Naive thymus-derived CD4-positive, alpha-beta T cell (primary cell): ENCODE results near the gene TOX2. TPM values are rescaled to one million over a fixed set of nuclear protein-coding genes. Genes with fewer than 3 reads are reported as not detected.

Experiments used
- ATAC-seq: fragments of 150-1000 bp; cut with Tn5 transposase; 2 replicates; pipeline ENCODE4 v1.10.0; 2021; ENCODE audit warnings: mild to moderate bottlenecking, moderate library complexity
- CTCF ChIA-PET: fragments of 350-600 bp; sonication (Branson Sonifier 250); formaldehyde crosslinking; loops from one replicate; lab custom pipeline; 2021; ENCODE audit warnings: antibody characterized with exemption; lab: Charles Lee
- POLR2A ChIA-PET: fragments of 350-600 bp; sonication (Branson Sonifier 250); formaldehyde crosslinking; loops from one replicate; lab custom pipeline; 2021; ENCODE audit warnings: antibody characterized with exemption, inconsistent platforms; lab: Charles Lee
- DNase-seq, 9 donors: peaks; one replicate each; pipeline versions ENCODE4 v3.0.0 to v3.0.0-alpha.2; 2020 to 2022; ENCODE audit warnings: mixed read lengths in 1 of 9
- H3K27ac ChIP-seq: one replicate; pipeline ENCODE4 v1.7.0; 2013; ENCODE audit warnings: mild to moderate bottlenecking, low read depth, low read length, moderate library complexity
- H3K27me3 ChIP-seq, 2 donors: one replicate each; pipeline ENCODE4 v1.7.0; 2013; ENCODE audit warnings: low read length in 2 of 2, mild to moderate bottlenecking in 2 of 2, moderate library complexity in 2 of 2; ENCODE audit not compliant: control insufficient read depth in 2 of 2, insufficient read depth in 2 of 2
- H3K36me3 ChIP-seq, 3 experiments: 1 replicate in 2 of 3; 2 replicates in 1 of 3; pipeline ENCODE4 v1.7.0; 2013; ENCODE audit warnings: low read length in 3 of 3, mild to moderate bottlenecking in 3 of 3, moderate library complexity in 1 of 3; ENCODE audit not compliant: insufficient read depth in 3 of 3, control insufficient read depth in 2 of 3
- H3K4me1 ChIP-seq, 2 donors: one replicate each; pipeline ENCODE4 v1.7.0; 2013; ENCODE audit warnings: low read length in 2 of 2, mild to moderate bottlenecking in 2 of 2, moderate library complexity in 1 of 2; ENCODE audit not compliant: control insufficient read depth in 2 of 2, insufficient read depth in 2 of 2
- H3K4me3 ChIP-seq: 2 replicates; pipeline ENCODE4 v1.7.0; 2013; ENCODE audit warnings: mild to moderate bottlenecking, low read length
- H3K9me3 ChIP-seq, 3 experiments: 1 replicate in 2 of 3; 2 replicates in 1 of 3; pipeline ENCODE4 v1.7.0; 2013; ENCODE audit warnings: low read length in 3 of 3; ENCODE audit not compliant: control insufficient read depth in 2 of 3
- H3K27ac Mint-ChIP-seq, 9 donors: one replicate each; pipeline ENCODE4 v1.8.0; 2020 to 2022; ENCODE audit warnings: mixed read lengths in 9 of 9, mild to moderate bottlenecking in 8 of 9, moderate library complexity in 5 of 9, inconsistent platforms in 2 of 9
- H3K27me3 Mint-ChIP-seq, 5 donors: one replicate each; pipeline ENCODE4 v1.8.0; 2021 to 2022; ENCODE audit warnings: mixed read lengths in 5 of 5, mild to moderate bottlenecking in 1 of 5
- H3K36me3 Mint-ChIP-seq, 5 donors: one replicate each; pipeline ENCODE4 v1.8.0; 2020 to 2022; ENCODE audit warnings: mixed read lengths in 5 of 5, mild to moderate bottlenecking in 3 of 5, inconsistent platforms in 1 of 5
- H3K4me1 Mint-ChIP-seq, 7 donors: one replicate each; pipeline ENCODE4 v1.8.0; 2020 to 2022; ENCODE audit warnings: mixed read lengths in 7 of 7, mild to moderate bottlenecking in 3 of 7, inconsistent platforms in 1 of 7
- H3K4me3 Mint-ChIP-seq, 10 donors: one replicate each; pipeline ENCODE4 v1.8.0; 2020 to 2022; ENCODE audit warnings: mild to moderate bottlenecking in 10 of 10, mixed read lengths in 10 of 10, moderate library complexity in 6 of 10, inconsistent platforms in 2 of 10
- H3K9me3 Mint-ChIP-seq, 11 donors: one replicate each; pipeline ENCODE4 v1.8.0; 2020 to 2022; ENCODE audit warnings: mixed read lengths in 11 of 11, mild to moderate bottlenecking in 4 of 11, inconsistent platforms in 1 of 11, moderate library complexity in 1 of 11
- intact Hi-C, 2 donors: fragments of 100-400 bp; cut with micrococcal nuclease; formaldehyde crosslinking; loops; one replicate each; pipeline ENCODE4 v1.15.1; 2023
- polyA plus RNA-seq, 2 donors: library from polyadenylated mRNA; unstranded; fragments of 300-500 nt; fragmentation: Illumina TruSeq; gene quantifications; one replicate each; pipeline ENCODE4 v1.2.3, GENCODE V29; 2021
- total RNA-seq, 6 experiments: library from RNA in 5 of 6; stranded (reverse) in 5 of 6; gene quantifications; 1 replicate in 5 of 6; 2 replicates in 1 of 6; pipeline ENCODE4 v1.2.3 and lab custom pipeline; 2021 to 2026

Gene TOX2
- total and polyA plus RNA-seq, 7 experiments from 2014 or later, result 0.22 to 7.1 (median 1.5) TPM

DNA sequence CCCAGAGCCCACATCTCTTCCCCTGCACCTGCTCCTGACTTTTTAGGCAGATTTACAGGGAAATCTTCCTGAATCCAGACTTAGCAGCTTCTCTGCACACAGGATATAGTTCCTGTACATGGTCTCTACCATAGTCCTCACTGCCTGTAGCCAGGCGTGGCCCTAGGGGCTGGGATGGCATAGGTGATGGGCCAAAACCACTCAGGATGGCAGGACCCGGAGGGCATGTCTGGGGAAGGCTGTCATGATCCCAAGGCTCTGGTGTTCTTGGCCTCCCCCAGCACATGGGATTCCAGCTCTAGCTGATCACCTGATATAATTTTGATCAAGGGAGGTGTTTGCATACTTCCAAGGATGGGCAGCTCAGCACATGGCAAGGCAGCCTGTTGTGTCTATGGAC is 58.0 kb downstream of the TOX2 start:
- Mint-ChIP-seq H3K4me1 (peaks cover 8 to 28% (median 12%) of the 10 kb centered on the region in 7 donors), H3K4me3 (no peak overlapping the region), H3K36me3 (peaks cover 0 to 12% (median 0%) of the 10 kb centered on the region in 5 donors), H3K9me3 (peaks cover 0 to 3% (median 0%) of the 10 kb centered on the region in 11 donors), H3K27ac (no peak overlapping the region), H3K27me3 (peaks cover 0 to 11% (median 0%) of the 10 kb centered on the region in 5 donors)
- DNase-seq, result no peak
- Histone ChIP-seq H3K4me1 (peaks cover 0 to 10% of the 10 kb centered on the region in 2 donors), H3K4me3 (no peak overlapping the region), H3K9me3 (no peaks in the 10 kb centered on the region), H3K36me3 (no peaks in the 10 kb centered on the region), H3K27me3 (no peaks in the 10 kb centered on the region), H3K27ac (no peak overlapping the region)
- POLR2A ChIA-PET, result no interaction called here
- no peak for ATAC-seq
- intact Hi-C loops, result no loop called here
- CTCF ChIA-PET, result interaction anchor here (0.6 to 1.4 kb wide), 2 partner anchors 9 to 291 kb away, joined by 3 to 4 read pairs; no protein-coding TSS in a partner anchor

DNA sequence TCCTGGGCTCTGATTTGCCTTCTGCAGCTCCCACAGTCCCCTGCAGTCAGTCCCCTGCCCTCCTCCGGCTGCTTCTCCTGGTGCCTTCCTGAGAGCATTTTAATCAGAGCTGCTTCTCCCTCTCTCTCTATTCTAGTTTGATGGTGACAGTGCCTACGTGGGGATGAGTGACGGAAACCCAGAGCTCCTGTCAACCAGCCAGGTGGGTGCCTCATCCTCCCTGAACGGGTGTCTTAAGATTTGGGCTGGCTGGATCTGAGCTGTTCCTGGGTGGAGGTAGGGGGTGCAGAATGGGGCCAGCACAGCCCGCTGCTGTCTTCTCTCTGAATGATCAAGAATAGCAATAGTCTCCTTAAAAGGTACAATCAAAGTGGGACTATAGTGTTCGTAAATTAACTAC is 58.6 kb downstream of the TOX2 start:
- CTCF ChIA-PET, result interaction anchor here (1.4 kb wide), 1 partner anchor 9 kb away, joined by 4 read pairs; no protein-coding TSS in a partner anchor
- Mint-ChIP-seq H3K36me3 (peaks cover 0 to 12% (median 0%) of the 10 kb centered on the region in 5 donors), H3K4me1 (peaks cover 8 to 28% (median 12%) of the 10 kb centered on the region in 7 donors), H3K9me3 (peaks cover 0 to 3% (median 0%) of the 10 kb centered on the region in 11 donors), H3K27ac (peak overlapping the region in 1 of 9 donors; percentile 51), H3K4me3 (peak overlapping the region in 1 of 10 donors; percentile 8), H3K27me3 (peaks cover 0 to 11% (median 0%) of the 10 kb centered on the region in 5 donors)
- H3K9me3 ChIP-seq, result no peaks in the 10 kb centered on the region
- no peak overlapping the region for H3K4me3 ChIP-seq
- intact Hi-C loops, result no loop called here
- DNase-seq (no peak), ATAC-seq (no peak)
- H3K4me1 ChIP-seq, result peaks cover 0 to 10% of the 10 kb centered on the region in 2 donors
- H3K27me3 ChIP-seq, result no peaks in the 10 kb centered on the region
- H3K27ac ChIP-seq, result no peak overlapping the region
- no peaks in the 10 kb centered on the region for H3K36me3 ChIP-seq
- POLR2A ChIA-PET, result interaction anchor here (0.7 kb wide), 1 partner anchor 9 kb away, joined by 3 read pairs; no protein-coding TSS in a partner anchor

DNA sequence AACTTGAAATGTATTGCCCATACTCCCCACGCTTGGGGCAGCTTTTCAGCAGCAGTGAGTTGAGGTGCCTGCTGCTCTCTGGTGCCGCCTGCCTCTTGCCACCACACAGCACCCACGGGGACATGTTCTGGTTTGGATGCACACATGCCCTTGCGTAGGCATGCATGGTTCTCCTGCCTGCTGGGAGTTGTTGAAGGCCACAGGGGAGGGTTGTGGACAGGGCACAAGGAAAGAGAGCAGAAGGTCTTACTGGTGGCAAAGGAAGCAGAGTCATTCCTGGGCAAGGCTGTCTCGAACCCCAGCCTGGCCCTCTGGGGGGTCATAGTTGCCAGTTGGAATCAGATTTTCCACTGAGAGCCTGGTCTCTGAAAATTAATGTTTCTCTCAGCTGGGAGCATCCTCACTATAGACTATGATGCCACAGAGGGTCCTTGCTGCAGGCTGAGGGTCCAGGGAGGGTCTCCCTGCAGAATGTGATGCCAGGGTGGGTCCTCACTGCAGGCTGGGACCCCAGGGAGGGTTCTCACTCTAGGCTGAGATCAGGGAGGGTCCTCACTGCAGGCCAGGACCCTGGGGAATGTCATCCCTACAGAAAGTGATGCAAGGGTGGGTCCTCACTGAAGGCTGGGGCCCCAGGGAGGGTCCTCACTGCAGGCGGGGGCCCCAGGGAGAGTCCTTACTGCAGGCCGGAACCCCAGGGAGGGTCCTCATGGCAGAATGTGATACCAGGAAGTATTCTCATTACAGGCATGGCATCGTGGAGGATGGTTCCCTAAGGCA is 59.2 kb downstream of the TOX2 start:
- CTCF ChIA-PET, result interaction anchor here (1.4 kb wide), 1 partner anchor 10 kb away, joined by 4 read pairs; no protein-coding TSS in a partner anchor
- H3K27ac Mint-ChIP-seq, result no peak overlapping the region
- no peak for ATAC-seq

DNA sequence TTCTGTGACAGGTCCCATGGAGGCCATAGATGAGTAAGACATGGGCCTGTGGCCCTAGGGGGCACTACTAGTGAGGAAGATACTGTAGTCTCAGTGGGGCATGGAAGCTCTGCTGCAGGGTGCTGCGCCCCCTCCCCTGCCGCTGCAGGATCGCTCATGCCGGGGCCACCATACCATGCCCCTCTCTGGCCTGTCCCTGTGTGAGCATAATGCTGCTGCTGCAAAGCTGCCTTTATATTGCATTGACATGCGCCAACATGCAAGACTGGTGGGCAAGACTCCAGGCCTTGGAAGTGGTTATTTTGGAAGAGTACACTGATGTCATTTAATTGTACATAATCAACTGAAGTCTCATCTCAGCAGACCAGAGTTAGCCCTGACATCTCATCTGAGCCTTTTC is 60.0 kb downstream of the TOX2 start:
- Mint-ChIP-seq H3K36me3 (peaks cover 0 to 19% (median 0%) of the 10 kb centered on the region in 5 donors), H3K27ac (no peak overlapping the region), H3K4me3 (no peak overlapping the region), H3K9me3 (peaks cover 0 to 6% (median 0%) of the 10 kb centered on the region in 11 donors), H3K27me3 (peaks cover 0 to 14% (median 8%) of the 10 kb centered on the region in 5 donors), H3K4me1 (peaks cover 0 to 18% (median 10%) of the 10 kb centered on the region in 7 donors)
- DNase-seq (no peak), ATAC-seq (no peak)
- Histone ChIP-seq H3K4me3 (no peak overlapping the region), H3K27ac (no peak overlapping the region), H3K36me3 (no peaks in the 10 kb centered on the region), H3K9me3 (no peaks in the 10 kb centered on the region), H3K4me1 (no peaks in the 10 kb centered on the region), H3K27me3 (no peaks in the 10 kb centered on the region)
- intact Hi-C loops, result no loop called here
- ChIA-PET CTCF (no interaction called here), POLR2A (no interaction called here)

More for the DNA sequence above, 59.2 kb downstream of the TOX2 start:
- intact Hi-C loops, result no loop called here
- Mint-ChIP-seq H3K4me1 (peaks cover 5 to 24% (median 12%) of the 10 kb centered on the region in 7 donors), H3K9me3 (peaks cover 0 to 5% (median 0%) of the 10 kb centered on the region in 11 donors), H3K4me3 (no peak overlapping the region), H3K36me3 (peaks cover 0 to 15% (median 0%) of the 10 kb centered on the region in 5 donors), H3K27me3 (peaks cover 0 to 14% (median 4%) of the 10 kb centered on the region in 5 donors)
- Histone ChIP-seq H3K27ac (no peak overlapping the region), H3K4me1 (peaks cover 0 to 7% of the 10 kb centered on the region in 2 donors), H3K4me3 (no peak overlapping the region), H3K9me3 (no peaks in the 10 kb centered on the region), H3K36me3 (no peaks in the 10 kb centered on the region), H3K27me3 (no peaks in the 10 kb centered on the region)
- DNase-seq, result no peak
- POLR2A ChIA-PET, result interaction anchor here (0.7 kb wide), 1 partner anchor 9 kb away, joined by 3 read pairs; no protein-coding TSS in a partner anchor

DNA sequence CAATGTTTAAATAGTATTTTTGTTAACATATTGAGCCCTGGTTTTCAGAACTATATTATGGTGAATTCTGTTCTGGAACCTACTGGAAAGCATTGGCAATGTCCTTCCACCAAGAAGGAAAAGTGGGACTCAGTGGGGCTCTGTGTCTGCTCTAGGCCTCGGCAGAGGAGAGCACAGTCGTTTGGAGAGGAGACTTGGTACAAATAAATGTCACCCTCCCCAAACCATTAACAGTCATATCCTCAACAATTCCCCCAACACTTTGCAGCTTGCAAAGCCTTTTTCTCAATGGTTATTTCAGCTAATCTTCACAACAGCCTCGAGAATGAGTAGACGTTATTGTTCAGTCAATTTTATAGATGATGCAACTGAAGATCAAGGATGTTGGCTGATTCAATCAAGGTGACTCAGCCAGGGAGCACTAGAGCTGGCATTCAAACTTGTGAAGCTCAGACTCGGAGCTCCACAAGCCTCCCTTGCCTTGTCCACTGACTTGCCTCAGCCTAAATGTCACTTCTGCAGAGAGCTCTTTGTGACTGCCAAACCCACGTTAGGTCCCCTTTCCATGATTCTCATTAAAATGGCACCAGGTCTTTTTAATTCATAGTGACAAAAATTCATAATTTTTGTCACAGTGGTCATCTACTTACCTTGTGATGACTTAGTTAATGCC is 60.6 kb downstream of the TOX2 start:
- Histone ChIP-seq H3K4me1 (no peaks in the 10 kb centered on the region), H3K27me3 (no peaks in the 10 kb centered on the region), H3K4me3 (no peak overlapping the region), H3K27ac (no peak overlapping the region), H3K36me3 (no peaks in the 10 kb centered on the region), H3K9me3 (no peaks in the 10 kb centered on the region)
- CTCF ChIA-PET, result no interaction called here
- Mint-ChIP-seq H3K9me3 (peaks cover 0 to 6% (median 0%) of the 10 kb centered on the region in 11 donors), H3K27ac (peak overlapping the region in 1 of 9 donors; percentile 31), H3K36me3 (peaks cover 0 to 22% (median 0%) of the 10 kb centered on the region in 5 donors), H3K4me1 (peaks cover 0 to 13% (median 10%) of the 10 kb centered on the region in 7 donors), H3K27me3 (peaks cover 0 to 18% (median 8%) of the 10 kb centered on the region in 5 donors), H3K4me3 (no peak overlapping the region)
- POLR2A ChIA-PET, result interaction anchor here (1.3 kb wide), 1 partner anchor 20 kb away, joined by 4 read pairs; no protein-coding TSS in a partner anchor
- ATAC-seq, result no peak
- intact Hi-C loops, result no loop called here
- DNase-seq, result no peak

DNA sequence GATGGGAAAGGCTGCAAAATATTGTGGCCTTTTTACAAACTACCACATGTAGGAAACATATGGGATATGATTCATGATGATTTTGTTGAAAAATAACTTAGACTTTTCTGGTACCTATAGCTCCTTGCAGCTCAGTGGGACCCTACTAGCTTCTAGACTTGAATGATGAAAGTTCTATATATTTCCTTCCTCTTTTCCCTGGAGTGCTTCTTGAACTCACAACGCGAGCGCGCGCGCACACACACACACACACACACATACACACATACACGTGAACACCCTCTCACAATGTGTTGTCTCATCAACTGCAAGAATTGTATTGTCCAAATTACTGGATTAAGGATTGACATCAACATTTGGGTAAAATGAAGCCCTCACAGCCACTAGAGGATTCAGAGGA is 61.9 kb downstream of the TOX2 start:
- POLR2A ChIA-PET, result no interaction called here
- ATAC-seq, result no peak

More for the DNA sequence above, 61.9 kb downstream of the TOX2 start:
- intact Hi-C loops, result no loop called here
- CTCF ChIA-PET, result no interaction called here
- no peak overlapping the region for H3K4me3 Mint-ChIP-seq
- Histone ChIP-seq H3K27me3 (no peaks in the 10 kb centered on the region), H3K9me3 (no peaks in the 10 kb centered on the region), H3K36me3 (no peaks in the 10 kb centered on the region), H3K4me1 (no peaks in the 10 kb centered on the region), H3K27ac (no peak overlapping the region), H3K4me3 (no peak overlapping the region)
- H3K27ac Mint-ChIP-seq, result no peak overlapping the region
- peaks cover 4 to 13% (median 8%) of the 10 kb centered on the region in 7 donors for H3K4me1 Mint-ChIP-seq
- DNase-seq, result no peak
- peaks cover 0 to 18% (median 8%) of the 10 kb centered on the region in 5 donors for H3K27me3 Mint-ChIP-seq
- H3K9me3 Mint-ChIP-seq, result peaks cover 0 to 6% (median 0%) of the 10 kb centered on the region in 11 donors
- H3K36me3 Mint-ChIP-seq, result peaks cover 0 to 22% (median 0%) of the 10 kb centered on the region in 5 donors
